WTC11 (cell line): ENCODE results near the gene RASSF8.

Source experiments
- ESRRA ChIP-seq: sonication (generic); formaldehyde crosslinking; IDR thresholded peaks from 2 replicates; pipeline ENCODE4 v1.8.1; 2022; ENCODE audit warnings: mild to moderate bottlenecking, missing genetic modification reagents, borderline replicate concordance
- MAX ChIP-seq: sonication (generic); formaldehyde crosslinking; IDR thresholded peaks from 2 replicates; pipeline ENCODE4 v1.8.0; 2022; ENCODE audit warnings: mild to moderate bottlenecking, missing genetic modification reagents
- PRDM15 ChIP-seq: sonication (generic); formaldehyde crosslinking; IDR thresholded peaks from 2 replicates; pipeline ENCODE4 v1.8.0; 2022; ENCODE audit warnings: missing genetic modification reagents
- SMAD4 ChIP-seq: sonication (generic); formaldehyde crosslinking; IDR thresholded peaks from 2 replicates; pipeline ENCODE4 v1.8.0; 2022; ENCODE audit warnings: mild to moderate bottlenecking, missing genetic modification reagents
- TCF7 ChIP-seq: sonication (generic); formaldehyde crosslinking; IDR thresholded peaks from 2 replicates; pipeline ENCODE4 v1.8.0; 2022; ENCODE audit warnings: mild to moderate bottlenecking, low read depth, missing genetic modification reagents, moderate library complexity
- TF ChIP-seq, protein P1 (sequence below): fragments of 250-450 bp; sonication (Bioruptor Pico); IDR thresholded peaks from 2 replicates; pipeline ENCODE4 v1.9.0; 2021; ENCODE audit warnings: mild to moderate bottlenecking

DNA sequence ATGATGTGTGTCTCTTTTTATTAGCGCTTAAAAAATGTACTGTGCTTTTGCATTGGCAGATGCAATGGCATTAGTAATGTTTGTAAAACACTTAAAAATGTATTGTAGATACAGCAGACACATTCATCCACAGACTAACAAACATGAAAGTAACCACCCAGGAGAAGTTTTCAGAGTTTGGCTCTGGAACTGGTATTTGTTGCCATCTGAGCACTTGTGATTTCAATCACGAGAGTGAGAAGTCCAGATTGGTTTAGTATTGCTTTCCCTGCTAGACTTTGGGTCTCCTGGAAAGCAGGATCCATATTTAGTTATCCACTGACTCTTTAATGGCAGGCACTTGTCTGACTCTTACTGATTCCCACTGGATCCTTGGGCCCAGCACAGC is 13.2 kb downstream of the RASSF8 start:
- TF ChIP-seq, protein P1, sequence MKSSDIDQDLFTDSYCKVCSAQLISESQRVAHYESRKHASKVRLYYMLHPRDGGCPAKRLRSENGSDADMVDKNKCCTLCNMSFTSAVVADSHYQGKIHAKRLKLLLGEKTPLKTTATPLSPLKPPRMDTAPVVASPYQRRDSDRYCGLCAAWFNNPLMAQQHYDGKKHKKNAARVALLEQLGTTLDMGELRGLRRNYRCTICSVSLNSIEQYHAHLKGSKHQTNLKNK, result no peak
- no peak for TF ChIP-seq TCF7 (CRISPR knock-in tag)
- TF ChIP-seq PRDM15, result no peak
- no peak for TF ChIP-seq MAX
- TF ChIP-seq ESRRA (CRISPR knock-in tag), result no peak
- no peak for TF ChIP-seq SMAD4
